HG02973 (cell line): ENCODE measurements around the gene TRIM9.

Experiments
- ATAC-seq: cut with Tn5 transposase; IDR thresholded peaks from one replicate; pipeline ENCODE4 v1.9.1; 2021; ENCODE audit warnings: moderate library complexity; ENCODE audit not compliant: unreplicated experiment

The TRIM9 gene

GRCh38 chr14:51094901-51095853 lies at the start of gene TRIM9:
TRIM9 (minus strand) TSS chr14:51095105; CDS start chr14:51094939, 166 bp downstream.
- peak; percentile 98 for ATAC-seq

DNA sequence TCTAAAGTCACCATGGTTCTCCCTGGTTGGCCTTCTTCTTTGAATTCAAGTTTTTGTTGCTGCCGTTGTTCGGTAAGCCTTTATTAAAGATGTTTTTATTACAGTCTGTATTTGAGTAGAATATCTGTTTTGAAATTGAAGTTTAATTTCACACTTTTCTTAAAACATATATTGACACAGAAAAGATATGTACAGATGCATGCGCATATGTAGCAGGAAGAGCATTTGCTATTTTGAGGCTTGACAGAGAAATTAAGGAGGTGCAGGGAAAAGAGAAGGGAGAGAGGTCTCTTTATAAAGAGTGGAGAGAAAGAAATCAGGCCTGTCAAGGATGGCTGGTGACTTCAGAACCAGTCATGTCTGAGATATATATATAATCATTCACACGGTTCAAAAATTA lies 46.0 kb upstream of the TRIM9 start:
- no peak for ATAC-seq

GRCh38 chr14:51140338-51140737 lies 45.4 kb upstream of the TRIM9 start:
- ATAC-seq = no peak

GRCh38 chr14:51139121-51139681 lies 44.3 kb upstream of the TRIM9 start:
- ATAC-seq = no peak

GRCh38 chr14:51138404-51139103 lies 43.6 kb upstream of the TRIM9 start:
- no peak for ATAC-seq

GRCh38 chr14:51131516-51131915 lies 36.6 kb upstream of the TRIM9 start:
- no peak for ATAC-seq

DNA sequence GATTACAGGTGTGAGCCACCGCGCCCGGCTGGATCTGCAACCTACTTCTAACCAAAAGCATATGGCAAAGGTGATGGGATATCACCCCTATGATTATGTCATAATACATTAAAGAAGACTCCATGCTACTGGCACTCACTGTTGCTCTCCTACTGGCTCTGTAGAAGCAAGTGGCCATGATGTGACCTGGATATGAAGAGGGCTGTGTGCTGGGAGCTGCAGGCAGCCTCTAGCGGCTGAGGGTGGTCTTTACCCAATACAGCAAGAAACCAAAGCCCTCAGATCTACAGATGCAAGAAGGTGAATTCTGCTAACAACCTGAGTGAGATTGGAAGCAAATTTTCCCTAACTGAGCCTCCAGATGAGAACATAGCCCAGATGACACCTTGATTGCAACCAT lies 34.2 kb upstream of the TRIM9 start:
- ATAC-seq = no peak

DNA sequence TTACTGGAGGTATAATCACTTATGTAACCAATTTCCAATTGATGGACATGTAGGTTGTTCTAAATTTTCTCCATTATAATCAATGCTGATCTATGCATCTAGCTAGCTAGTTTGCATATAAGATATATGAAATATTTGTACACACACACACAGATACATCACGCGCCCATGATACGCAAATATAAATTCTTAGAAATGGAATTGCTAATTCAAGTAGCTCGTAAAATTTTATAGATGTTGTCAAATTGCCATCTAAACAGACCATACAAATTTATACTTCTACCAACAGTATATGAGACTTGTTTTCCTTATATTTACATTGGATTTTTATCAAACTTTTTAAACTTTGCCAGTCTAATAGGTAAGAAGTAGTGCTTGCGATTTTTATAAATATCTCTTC lies 29.1 kb upstream of the TRIM9 start:
- no peak for ATAC-seq

DNA sequence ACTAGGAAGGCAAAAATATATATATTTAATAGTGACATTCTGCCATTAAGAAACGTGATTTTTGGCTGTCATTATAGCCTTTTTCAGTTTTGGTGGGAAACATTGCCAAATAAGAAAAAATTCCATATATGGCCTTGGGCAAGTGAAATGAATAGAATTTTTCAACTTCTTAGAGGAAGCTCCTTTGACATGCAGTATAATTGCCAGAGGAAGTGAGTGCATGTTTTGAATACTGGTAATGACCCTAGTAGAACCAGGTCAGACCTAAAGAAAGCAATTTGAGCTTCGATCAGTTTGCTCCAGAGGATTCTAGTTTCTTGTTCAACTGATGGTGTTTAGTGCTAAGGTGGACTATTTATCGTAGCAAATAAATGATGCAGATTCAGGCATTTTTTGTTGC lies 26.2 kb upstream of the TRIM9 start:
- no peak for ATAC-seq

DNA sequence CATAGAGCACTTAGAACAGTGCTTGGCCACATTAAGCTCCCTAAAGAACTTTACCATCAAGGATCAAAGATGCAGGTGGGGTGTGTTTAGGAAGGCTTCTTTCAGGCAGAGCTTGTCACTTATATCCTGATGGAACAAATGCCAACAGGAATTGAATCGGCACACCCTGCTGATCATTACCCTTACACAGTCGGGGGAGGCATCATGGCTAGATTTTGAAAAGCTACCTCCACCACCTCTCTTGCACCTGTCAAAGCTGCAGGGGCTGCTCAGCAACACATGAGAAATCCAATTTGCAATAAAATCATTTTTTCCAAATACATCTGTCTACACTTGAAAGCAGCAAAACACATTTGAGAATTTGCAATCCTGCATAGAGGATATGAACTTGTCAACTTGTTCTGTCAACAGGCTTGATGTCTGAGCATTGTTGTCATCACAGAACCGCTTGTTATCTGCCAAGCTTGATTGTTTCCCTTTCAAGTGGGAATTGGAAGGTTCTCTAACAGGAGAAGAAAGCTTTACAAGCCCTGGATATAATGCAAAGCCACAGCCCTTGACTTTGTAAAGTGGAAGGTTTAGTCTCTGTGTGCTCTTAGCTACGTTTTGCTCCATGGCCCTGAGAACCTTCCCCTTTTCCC lies 24.6 kb upstream of the TRIM9 start:
- ATAC-seq = no peak

DNA sequence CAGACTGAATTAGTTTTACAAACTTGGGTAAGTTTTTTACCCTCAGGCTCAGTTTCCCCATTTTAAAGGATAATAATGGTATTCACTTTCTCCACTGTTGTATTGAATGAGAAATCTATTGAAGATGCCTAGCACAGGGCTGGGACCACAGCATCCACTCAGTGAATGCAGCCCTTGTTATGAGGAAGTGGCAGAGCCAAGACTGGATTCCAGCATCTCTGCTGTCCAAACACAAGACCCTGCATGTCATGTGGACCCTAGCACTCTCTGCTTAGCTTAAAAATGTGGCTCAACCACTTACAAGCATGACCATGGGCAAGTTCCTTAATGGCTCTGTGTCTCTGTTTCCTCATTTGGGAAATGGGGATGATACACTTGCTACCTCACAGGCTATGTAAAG lies 24.1 kb upstream of the TRIM9 start:
- no peak for ATAC-seq

- ATAC-seq = no peak
Observed at GRCh38 chr14:51117593-51117992, 22.7 kb upstream of the TRIM9 start.

GRCh38 chr14:51116682-51117081 lies 21.8 kb upstream of the TRIM9 start:
- ATAC-seq = no peak

GRCh38 chr14:51109651-51110050 lies 14.7 kb upstream of the TRIM9 start:
- ATAC-seq = no peak

DNA sequence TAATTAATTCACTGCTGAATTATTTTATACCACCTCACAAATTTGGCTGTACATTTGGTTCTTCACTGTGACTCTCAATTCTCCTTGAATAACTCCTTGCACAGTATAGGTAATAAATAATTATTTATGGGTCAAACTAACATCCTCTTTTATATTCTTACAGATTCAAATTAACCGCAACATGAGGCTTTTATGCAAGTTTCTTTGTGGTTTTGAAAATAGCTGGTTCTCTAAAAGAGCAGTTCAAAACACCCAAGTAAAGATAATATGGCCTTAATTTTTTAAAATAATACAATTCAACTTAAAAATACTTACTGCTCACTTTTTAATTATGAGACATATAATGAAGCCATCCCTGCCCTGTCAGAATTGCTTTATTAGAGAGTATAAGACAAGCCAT lies 12.9 kb upstream of the TRIM9 start:
- ATAC-seq = no peak

DNA sequence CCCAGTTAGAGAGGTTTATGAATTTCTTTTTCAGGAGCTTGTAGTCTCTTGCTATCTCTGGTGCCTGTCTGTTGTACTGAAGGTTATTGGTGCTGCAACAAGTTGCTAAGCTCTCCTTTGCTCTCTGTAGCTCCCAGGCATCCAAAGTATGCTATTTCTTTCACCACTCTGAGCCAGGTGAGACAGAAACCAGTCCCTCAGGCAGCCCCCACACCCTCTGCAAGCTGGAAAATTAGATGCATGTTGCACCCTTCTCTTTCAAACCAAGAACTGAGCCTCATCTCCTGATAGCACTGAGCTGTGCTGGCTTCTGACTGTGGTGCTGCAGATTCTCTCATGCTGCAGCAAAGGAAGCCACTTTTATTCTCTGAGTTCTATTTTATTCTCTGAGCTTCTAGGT lies 9.6 kb upstream of the TRIM9 start:
- ATAC-seq = no peak

DNA sequence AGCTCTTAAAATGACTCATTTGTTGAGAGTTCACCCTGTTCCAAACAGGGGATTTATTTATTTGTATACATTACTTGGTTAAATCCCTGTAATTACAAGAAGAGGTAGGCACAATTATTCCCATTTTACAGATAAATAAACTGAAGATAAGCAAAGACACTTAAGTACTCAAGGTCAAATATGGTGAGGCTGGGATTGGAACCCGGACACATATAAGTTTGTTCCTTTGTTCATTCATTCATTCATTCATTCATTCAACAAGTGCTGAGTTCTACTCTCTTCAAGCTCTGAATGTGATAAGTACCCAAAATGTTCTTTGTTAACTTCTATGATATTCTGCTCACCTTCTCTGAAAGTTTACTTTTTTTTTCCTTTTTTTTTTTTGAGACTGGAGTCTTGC lies 2.4 kb upstream of the TRIM9 start:
- ATAC-seq = no peak

- ATAC-seq = no peak
Observed at GRCh38 chr14:51096870-51097269, 2.0 kb upstream of the TRIM9 start.

DNA sequence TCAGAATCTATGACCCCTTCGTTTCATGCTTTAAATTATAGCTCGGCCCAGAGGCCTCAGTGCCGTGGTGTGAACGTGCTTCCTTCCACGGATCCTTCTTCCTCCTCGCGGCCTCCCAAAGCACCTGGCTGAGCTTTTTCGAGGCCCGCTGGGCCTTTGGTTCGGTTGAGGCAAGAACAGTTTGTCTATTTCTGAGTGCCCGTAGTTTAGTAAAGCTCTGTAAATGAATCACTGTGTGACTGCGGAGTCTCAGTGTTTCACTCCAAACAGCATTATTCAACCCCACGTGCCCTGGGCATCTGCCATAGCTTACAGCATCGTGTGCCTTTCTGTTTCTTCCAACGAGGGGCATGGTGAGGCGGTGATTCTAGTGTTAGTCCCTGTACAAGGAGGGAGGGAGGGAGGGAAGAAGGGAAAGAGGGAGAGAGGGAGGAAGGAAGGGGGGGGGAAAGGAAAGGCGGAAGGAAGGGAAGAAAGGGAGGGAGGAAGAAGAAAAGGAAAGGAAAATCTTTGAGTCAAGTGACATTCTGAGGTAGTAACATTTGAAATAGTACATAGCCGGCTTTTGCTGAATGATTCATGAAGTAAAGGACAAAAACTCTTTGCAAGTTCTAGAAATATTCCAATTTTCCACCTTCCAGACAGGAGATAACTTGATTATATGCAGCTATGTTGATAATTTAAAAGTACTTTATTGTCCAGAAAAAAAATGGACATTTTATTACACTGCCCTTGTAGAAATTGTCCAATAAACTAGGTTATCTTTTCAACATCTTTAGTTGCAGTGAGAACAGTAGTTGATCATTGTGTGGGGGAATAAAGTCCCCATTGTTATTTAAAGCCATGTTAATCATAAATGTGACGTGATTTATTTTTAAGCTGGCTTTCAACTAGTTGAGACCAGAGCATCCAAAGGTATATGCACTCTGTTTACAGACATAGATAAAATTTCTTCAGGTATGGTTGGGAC lies 1.2 kb upstream of the TRIM9 start:
- ATAC-seq = no peak

DNA sequence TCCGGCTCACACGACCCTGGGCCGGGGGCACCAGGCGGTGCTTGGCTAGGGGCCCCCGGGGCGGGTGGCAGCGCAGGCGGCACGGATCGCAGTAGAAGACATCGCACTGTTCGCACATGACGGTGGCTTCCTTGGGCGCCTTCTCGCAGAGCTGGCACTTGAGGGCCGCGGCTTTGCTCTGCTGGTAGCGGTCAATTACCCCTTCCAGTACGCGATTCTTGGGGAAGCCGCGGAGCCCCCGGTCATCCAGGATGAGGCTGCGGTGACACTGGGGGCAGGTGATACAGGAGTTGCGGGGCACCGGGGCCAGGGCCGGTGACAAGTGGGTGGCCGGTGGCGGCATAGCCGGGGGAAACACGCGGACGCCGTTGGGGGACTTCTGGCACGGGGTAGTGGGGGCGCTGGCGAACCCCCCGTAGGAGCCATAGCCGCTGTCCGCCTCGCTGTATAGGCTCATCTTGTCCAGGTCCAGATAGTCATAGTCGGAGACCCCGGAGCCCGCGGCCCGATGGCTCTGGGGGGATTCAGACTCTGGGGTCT lies 553 bp downstream of the TRIM9 start:
- ATAC-seq = no peak
